ENCODE measurements around the gene CNN2.

CNN2 gene

GRCh38 chr19:1025960-1026782 is at the start of gene CNN2:
TSS of gene CNN2 (plus strand) at chr19:1026608. CDS start at chr19:1026662, 54 bp downstream.
- FAIRE-seq: no peak

DNA sequence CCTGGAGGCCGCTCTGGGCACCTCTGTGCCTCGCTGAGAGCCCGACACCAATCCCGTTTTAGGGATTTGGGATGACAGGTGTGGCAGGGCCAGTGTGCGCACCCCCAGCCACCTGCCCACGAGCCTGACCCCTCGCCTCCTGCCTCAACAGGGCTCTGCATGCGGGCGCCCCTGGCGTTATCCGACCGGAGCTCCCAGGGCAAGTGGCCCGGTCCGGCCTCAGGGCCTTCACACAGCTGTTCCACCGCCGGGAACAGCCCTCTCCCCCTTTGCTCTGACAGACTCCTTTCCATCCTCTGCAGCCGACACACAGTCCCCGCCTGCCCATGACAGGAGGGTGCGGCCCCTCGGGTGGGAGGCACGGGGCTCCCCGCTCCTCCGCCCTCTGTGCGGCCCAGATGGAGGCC is 49.3 kb upstream of the CNN2 start:
- FAIRE-seq: no peak

DNA sequence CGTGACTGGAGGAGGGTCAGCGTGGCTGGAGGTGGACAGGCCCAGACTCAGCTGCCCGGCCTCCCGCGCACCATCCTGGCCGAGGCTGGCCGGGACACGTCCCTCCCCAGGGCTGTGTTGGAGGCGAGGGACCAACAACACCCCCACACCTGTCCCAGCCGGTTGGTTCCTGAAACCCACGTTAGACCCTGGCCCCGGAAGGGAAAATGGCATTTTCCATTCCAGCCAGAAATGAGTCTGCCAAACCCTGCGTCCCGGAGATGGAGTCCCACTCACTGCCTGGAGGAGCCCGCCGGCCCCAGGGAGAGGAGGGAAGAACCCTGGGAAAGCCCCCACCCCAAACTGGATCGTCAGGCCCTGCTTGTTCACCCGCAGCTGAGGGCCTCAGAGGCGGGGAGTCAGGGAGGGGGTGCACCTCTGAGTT is 47.1 kb upstream of the CNN2 start:
- no peak for FAIRE-seq

DNA sequence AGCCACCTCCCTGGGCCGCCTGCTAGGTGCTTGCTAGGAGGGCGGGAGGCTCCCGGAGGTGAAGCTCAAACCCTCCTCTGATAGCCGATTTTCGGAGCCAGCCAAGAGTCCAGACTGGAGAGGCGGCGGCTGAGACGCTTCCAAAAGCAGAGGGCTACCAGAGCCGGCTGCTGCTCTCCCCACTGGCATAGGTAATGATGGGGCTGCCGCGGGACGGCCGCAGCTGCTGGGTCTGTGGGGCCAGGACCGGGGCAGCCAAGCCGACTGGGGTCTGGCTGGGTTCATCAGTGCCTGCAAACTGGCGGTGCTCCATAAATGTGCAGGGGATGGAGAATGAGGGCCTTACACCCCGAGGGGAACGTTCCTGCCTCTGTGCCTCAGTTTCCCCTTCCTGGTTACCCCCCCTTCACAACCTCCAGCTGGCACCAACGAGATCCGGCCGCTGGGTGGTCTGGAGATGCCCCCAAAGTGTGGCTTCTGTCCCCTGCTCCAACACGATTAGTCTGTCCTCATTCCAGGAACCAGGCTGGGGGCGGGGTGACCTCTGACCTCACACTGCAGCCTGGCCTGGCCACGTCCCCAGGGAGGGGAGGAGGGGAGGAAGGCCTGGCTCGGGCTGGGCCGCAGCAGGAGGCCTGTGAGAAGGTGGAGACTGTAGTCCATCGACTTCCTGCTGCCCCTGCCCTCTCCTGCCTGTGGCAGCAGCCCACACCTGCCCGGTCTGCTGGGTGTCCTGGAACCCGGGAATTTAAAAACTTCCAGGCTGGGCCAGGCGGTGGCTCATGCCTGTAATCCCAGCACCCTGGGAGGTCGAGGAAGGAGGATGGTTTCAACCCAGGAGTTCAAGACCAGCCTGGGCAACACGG is 46.0 kb upstream of the CNN2 start:
- no peak for FAIRE-seq

DNA sequence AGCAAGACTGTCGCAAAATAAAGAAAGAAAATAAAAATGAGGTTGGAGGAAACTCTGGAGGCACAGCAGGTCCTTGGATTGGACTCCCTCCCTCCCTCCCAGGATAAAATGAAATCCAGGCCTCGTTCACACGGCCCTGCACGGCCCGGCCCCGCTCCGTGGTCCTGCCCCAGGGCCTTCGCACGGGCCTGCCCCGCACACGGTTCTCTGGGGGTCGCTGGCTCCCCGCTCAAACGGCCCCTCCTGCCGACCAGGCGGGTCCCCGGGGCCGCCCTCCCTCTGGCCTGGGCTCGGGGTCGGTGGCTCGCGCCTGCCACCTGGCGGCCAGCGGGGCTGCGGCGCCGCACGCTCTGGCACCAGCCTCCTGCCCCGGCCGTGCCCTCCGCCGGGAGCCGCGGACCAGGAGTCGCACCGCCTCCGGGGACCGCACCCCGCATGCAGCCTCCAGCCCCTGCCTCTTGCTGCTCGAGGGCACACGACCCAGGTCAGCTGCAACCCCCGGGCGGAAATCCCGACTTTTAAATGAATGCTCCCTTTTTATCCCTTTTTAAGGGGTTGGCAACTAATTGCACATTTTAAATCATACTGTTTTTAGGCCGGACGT is 43.7 kb upstream of the CNN2 start:
- no peak for FAIRE-seq

DNA sequence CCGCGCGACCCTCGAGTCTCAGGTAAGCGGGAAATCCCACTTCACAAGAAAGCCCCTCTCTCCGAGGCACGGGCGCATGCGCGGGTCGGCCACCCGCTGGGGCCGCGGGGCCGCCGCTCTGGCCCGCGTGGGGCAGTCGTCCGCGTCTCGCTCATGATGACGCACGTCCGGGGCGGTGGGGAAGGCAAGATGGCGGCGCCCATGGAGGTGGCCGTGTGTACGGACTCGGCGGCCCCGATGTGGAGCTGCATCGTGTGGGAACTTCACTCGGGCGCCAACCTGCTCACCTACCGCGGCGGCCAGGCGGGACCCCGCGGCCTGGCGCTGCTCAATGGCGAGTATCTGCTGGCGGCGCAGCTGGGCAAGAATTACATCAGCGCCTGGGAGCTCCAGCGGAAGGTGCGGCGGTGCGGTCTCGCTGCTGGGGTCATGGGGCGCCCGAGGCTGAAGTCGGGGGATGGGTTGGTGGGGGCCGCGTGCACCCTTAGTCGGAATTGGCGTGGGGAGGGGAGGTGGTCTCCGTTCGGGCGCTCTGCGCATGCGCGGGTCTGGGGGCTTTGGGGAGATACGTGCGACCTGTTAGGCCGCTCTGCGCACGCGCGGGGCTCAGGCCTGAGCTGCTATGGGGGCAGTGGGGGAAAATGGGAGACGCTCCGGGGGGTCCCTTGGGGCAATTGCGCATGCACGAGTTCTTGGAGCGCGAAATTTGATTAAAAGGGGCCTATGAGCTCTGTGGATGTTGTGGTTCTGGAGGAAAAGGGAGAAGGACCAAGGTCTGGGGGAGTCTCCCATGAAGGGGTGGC is 42.0 kb upstream of the CNN2 start, which contains the start of gene WDR18:
TSS of gene WDR18 (plus strand) at position 181 of the 803 bp plus-strand sequence. CDS start at position 190, 9 bp downstream.
- FAIRE-seq: no peak

DNA sequence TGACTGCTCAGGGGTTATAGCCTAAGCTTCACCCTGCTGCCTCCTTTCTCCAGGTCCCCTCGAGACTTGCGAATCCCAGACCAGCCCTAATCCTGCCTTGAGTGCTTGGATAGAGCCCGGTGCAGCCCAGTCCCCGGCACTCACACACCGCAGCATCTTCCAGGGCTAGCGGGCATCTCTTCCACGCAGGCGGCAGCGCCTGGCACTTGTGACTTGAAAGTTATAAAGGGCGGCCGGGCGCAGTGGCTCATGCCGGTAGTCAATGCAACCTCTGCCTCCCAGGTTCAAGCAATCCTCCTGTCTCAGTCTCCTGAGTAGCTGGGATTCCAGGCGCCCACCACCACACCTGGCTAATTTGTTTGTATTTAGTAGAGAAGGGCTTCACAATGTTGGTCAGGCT is 40.3 kb upstream of the CNN2 start:
- no peak for FAIRE-seq

GRCh38 chr19:988081-988480 is 38.3 kb upstream of the CNN2 start:
- FAIRE-seq: no peak

GRCh38 chr19:988510-988909 is 37.9 kb upstream of the CNN2 start:
- FAIRE-seq: no peak

GRCh38 chr19:989381-990081 is 36.9 kb upstream of the CNN2 start:
- FAIRE-seq: no peak

DNA sequence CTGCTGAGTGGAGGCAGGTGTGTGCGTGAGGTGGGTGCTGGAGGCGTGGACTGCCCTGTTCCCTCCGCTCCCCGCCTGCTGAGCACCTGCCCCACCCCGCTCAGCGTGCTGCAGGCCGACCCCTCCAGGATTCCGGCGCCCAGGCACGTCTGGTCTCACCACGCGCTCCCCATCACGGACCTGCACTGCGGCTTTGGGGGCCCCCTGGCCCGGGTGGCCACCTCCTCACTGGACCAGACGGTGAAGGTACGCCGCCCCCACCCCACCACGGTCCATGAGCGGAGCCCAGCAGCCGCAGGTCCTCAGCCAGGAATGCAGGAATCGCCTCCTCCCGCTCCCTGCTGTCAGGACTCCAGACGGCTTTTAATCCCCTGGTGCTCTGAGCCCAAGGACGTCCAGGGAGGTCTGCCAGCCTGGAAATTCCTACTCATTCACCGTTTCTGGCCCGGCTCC is 36.3 kb upstream of the CNN2 start:
- FAIRE-seq: no peak

DNA sequence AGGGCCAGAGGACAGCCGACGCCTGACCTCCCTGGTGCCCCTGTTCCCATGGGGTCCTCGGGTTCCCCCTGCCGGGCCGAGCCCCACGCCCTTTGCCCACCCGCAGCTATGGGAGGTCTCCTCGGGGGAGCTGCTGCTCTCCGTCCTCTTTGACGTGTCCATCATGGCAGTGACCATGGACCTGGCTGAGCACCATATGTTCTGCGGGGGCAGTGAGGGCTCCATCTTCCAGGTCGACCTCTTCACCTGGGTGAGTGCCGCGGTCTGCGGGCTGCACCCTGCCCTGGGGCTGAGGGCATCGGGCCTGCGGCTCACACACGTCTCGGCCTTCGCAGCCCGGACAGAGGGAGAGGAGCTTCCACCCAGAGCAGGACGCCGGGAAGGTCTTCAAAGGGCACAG is 35.7 kb upstream of the CNN2 start:
- FAIRE-seq: no peak

GRCh38 chr19:991174-991931 is 35.1 kb upstream of the CNN2 start:
- no peak for FAIRE-seq

DNA sequence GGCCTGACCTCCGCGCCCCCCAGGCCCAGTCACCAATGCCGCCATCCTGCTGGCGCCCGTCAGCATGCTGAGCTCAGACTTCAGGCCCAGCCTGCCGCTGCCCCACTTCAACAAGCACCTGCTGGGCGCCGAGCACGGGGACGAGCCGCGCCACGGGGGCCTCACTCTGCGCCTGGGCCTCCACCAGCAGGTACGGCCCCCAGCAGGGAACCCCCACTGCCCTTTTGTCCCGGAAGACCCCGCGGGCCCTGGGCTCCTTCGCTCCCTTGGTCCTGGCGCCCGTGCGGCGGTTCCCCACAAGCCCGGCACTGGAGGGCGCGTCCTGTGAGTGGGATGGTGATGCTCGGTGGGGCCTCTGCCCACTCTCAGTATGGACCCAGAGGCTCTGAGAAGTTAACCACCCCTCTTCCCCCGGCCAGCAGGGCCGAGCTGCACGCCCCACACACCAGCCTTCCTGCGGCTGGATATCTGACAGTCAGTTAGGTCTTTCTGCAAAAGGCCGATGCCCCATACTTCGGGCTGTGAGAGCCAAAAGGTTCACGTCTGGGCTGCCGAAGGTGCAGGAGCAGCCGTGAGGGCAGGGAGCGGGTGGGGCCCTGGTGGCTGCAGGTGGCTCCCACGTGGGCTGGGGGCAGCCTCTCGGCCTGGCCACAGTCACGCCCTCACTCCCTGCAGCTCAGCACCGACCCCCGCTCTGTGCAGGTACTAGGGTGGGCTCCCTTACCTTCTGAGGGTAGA is 34.3 kb upstream of the CNN2 start:
- no peak for FAIRE-seq

GRCh38 chr19:992670-993055 is 33.7 kb upstream of the CNN2 start:
- FAIRE-seq: no peak

- FAIRE-seq: no peak
Measured at GRCh38 chr19:993361-993830, 33.0 kb upstream of the CNN2 start.

DNA sequence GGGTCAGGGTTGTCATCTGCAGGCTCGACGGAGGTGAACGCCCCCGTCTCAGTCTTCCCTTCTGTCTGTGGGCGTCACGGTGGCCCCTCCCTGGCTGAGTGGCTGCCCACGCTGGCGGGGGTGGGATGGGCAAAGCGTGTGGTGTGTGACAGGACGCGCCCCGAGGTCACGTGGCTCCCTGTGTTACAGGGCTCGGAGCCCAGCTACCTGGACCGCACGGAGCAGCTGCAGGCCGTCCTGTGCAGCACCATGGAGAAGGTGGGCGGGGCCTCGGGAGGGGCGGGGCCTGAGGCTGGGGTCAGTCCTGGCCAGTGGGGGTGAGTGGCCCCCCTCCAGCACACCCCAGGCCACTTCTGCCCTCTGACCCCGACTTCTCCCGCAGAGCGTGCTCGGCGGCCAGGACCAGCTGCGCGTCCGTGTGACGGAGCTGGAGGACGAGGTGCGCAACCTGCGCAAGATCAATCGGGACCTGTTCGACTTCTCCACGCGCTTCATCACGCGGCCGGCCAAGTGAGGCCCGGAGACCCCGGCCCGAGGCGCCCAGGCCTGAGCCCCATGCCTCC is 32.5 kb upstream of the CNN2 start:
- no peak for FAIRE-seq

- no peak for FAIRE-seq
Measured at GRCh38 chr19:994516-994915, 31.9 kb upstream of the CNN2 start.

DNA sequence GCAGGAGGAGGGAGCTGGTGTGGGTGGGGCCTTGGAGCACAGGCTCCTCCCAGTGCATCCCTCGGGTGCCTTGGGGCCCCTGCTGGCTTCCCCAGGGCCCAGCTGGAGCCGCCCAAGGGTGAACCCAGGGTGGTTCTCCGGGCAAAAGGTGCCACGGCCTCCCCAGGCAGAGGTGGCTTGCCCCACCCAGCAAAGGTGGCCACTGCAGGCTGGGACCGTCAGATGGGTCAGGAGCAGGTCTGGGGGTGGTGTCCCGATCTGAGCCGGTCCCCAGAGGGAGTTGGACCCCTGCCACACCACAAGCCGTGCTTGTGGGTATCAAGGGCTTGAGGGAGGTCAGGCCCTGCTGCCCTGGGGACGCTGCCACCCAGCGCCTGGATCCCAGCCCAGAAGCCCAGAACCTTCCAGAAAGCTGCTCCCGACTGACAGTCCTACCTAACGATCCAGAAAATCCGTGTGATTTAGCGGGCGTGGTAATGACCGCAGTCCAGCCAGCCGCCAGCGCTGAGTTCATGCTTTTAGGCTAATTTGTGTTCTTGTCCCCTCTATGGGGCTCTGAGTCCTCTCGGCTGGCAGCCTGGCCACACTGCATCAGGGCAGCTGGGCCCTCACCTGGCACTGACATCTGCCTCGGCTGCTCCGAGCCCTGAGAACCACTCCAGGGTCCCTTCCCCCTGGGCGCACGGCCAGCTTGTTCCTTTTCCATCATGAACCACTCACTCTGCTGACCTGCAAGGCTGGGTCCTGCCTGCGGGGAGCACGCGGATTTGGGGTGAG is 31.2 kb upstream of the CNN2 start:
- no peak for FAIRE-seq

Data from colon (tissue), 2 donors.